GM19397 (cell line): ENCODE measurements around the gene KCNJ2.

Experiments used
- ATAC-seq: cut with Tn5 transposase; IDR thresholded peaks from one replicate; pipeline ENCODE4 v1.9.1; 2021; ENCODE audit warnings: mild to moderate bottlenecking, moderate library complexity; ENCODE audit not compliant: unreplicated experiment

The KCNJ2 gene

DNA sequence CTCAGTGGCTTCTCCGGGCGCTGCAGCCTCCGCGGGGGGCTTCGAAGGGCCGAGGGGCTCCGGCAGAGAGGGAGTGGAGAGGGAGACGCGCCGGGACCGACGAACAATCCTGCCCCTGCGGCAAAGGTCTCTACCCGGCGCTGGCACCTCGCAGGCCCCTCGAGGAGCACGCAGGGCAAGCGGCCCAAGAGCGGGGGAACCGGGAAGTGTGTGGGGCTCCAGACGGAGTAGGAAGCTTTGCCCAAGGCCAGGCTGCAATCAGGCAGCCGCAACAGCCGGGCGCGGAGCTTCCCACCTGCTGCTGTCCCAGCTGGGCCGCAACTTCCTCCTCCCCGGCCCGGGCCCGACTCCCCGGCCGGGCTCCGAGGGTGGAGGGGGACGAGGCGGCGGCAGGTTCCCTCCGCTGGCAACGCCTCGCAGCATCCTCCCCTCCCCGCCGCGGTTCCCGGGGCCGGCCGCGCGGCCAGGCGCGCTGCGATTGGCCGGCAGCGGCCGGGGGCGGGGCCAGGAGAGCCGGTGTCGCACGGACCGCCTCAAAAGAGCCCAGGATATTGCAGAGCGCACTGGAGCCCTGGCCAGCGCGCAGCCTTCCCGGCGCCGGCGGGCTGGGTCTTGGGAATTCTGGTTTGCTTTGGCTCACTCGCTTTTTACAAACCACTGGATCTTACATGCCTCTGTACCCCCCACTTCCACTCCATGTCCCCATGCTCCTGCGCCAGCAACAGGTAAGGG, at the start of gene KCNJ2:
KCNJ2 (plus strand) TSS at position 556 of the 732 bp plus-strand sequence. CDS start 5,508 bp downstream, outside the sequence.
- ATAC-seq: peak; percentile 98

DNA sequence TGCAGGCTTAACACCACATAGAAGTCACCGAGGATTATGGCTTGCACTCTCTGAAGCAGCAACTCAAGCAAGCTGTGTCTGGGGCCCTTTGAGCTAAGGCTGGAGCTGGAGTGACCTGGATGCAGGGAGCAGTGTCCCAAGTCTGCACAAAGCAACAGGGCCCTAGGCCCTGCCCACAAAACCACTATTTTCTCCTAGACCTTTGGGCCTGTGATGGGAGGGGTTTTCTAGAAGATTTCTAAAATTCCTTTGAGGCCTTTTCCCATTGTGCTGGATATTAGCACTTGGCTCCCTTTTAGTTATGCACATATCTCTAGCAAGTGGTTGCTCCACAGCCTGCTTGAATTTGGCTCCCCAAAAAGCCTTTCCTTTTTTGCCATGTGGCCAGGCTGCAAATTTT, 49.8 kb upstream of the KCNJ2 start:
- no peak for ATAC-seq

DNA sequence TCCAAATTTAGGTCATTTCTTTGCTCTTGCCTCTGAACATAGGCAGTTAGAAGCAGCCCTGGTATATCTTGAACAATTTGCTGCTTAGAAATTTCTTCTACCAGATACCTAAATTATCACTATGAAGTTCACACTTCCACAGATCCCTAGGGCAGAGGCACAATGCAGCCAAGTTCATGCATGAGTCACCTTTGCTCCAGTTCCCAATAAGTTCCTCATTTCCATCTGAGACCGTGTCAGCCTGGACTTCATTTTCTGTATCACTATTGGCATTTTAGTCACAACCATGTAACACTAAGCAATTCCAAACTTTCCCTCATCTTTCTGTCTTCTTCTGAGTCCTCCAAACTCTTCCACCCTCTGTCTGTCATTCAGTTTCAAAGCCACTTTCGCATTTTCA, 49.3 kb upstream of the KCNJ2 start:
- no peak for ATAC-seq

DNA sequence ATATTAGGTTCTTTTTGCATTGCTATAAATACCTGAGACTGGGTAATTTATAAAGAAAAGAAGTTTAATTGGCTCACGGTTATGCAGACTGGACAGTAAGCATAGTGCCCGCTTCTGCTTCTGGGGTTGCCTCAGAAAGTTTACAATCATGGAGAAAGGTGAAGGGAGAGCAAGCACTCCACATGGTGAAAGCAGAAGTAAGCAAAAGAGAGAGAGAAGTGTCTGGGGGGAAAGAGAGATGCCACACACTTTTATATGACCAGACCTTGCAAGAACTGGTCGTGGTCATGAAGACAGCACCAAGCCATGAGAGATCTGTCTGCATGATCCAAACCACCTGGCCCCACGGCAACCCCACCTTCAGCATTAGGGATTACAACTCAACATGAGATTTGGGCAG, 48.9 kb upstream of the KCNJ2 start:
- no peak for ATAC-seq

DNA sequence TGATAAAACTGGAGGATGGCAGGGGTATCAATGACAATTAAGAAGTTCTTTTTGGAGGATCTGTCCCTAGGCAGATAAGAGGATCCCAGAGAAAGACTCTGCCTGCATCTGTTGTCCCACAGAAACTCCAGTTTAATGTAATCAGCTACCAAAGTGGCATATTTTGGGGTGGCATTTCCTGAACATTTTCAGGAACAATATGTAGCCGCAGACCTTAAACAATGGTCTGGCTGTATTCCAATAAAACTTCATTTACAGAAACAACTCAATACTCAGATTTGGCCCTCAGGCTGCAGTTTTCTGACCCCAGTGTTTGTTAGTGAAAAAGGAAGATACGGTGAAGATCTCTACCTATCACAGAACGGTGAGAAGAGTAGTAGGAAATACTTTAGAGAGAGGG, 48.2 kb upstream of the KCNJ2 start:
- no peak for ATAC-seq

DNA sequence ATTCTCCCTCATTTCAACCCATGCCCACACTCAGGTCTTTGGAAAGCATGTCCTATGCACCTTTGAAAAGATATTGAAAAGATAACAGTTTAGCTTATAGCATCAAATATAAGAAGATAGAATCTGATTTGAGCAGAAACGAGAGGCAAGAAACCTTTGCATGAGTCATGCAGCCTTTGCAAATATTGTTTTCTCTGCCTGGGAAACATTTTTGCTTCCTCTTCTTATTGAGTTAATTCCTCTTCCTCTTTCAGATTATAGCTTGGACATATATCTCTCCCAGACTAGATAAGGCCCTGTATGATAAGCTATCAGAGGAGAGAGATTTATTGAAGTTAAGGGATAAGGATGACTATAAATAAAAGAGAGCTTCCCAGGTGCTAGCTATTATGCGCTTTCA, 46.1 kb upstream of the KCNJ2 start:
- ATAC-seq: no peak

DNA sequence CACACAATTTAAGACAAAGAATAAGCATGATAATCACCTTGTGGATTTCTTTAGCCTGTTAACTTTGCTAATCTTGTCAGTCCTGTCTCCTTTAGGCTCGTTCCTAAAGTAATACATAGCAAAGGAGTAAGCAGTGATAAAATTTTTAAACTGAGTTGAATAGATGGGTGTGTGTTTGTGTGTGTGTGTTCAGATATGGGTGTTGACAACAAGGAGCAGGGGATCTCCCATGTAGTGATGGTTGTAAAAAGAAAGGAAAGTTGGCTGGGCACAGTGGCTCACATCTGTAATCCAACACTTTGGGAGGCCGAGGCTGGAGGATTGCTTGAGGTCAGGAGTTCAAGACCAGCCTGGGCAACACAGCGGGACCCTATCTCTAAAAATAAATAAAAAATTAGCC, 44.6 kb upstream of the KCNJ2 start:
- ATAC-seq: no peak

DNA sequence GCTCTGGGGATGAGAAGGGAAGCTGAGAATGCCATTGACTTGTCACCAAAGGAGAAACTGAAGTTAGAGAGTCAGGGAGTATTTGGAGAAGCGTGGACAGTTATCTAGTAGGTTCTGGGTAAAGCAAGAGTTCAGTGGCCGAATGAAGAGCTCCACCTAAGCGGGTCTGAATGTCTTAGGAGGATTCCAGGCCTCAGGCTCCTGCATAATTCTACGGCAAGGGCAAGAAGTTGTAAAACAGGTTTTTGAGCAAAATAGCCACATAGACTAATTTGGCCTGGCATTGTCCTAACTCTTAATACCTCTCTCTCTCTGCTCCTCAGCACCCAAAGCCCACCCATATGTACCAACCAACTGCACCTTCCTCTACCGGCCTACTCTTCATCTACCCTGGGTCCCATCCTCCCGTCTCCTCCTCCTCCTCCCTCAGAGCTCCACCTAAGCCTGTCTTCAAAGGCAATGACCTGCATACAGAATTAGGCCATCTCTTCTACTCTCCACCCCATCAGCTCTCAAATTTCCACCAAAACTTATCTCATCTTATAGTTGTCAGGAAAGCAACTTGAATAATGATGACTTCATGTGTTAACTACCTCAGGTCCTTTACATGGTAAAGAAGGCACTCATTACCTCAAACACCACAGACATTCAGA, 42.0 kb upstream of the KCNJ2 start:
- no peak for ATAC-seq

DNA sequence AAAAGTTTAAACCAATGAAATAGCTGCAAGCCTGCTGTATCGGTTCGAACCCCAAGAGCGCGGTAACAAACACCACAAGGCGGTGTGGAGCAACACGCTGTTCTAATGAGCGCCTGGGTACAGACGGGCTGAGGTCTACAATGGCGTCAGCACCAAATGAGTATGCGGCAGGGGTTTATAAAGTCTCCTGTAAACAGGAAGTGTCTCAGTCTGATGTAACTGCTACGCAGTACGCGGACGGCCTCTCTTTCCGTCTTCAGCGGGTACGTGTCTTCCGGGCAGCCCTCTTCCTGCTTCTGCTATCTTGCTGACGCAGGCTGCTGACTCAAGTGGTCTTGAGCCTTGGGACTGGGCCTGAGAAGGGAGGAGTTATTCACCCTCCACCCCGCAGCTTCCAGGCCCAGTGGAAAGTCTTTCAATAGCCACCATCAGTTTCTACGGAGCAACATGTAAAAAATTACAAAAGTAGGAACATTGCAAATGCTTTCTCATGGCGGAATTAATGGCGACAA, 40.5 kb upstream of the KCNJ2 start:
- no peak for ATAC-seq

DNA sequence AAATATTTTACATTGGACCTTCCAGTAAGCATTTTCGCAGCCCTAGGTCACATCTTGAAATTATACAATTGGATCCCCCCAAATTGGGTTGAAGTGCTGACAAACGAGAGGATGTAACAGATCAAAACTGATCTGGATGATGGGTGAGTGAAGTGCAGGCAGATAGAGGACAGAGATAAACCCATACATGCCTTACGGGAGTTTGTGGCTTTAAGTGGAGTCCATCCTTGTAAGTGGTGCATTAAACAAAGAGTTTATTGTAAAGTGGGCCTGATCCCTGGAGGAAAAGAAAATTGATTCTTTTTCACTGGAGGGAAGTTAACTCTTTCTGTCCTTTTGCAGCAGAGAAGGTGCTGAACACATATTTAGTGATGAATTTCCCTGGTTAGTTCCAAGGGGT, 39.0 kb upstream of the KCNJ2 start:
- no peak for ATAC-seq

DNA sequence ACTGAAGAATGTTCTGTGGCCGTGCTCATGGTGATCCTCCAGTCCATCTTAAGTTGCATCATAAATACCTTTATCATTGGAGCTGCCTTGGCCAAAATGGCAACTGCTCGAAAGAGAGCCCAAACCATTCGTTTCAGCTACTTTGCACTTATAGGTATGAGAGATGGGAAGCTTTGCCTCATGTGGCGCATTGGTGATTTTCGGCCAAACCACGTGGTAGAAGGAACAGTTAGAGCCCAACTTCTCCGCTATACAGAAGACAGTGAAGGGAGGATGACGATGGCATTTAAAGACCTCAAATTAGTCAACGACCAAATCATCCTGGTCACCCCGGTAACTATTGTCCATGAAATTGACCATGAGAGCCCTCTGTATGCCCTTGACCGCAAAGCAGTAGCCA, 36.8 kb upstream of the KCNJ2 start:
- ATAC-seq: no peak

DNA sequence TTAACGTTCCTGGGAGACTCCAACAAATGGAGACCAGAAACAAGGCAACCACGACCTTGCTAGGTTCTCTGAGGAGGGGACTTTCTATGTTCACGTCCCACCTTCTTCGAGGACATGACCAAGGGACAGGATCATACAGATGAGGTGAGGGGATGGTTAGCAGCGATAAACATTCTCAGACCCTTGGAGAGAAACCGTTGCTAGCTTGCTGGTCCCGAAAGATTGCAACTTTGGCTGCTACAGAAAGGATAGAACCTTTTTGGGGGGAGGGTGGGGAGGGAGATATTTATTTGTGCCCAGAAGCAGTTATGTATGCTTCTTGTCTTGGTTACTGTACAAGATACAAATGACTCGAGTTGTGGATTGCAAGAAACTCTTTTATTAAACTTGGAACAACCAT, 35.3 kb upstream of the KCNJ2 start:
- no peak for ATAC-seq

DNA sequence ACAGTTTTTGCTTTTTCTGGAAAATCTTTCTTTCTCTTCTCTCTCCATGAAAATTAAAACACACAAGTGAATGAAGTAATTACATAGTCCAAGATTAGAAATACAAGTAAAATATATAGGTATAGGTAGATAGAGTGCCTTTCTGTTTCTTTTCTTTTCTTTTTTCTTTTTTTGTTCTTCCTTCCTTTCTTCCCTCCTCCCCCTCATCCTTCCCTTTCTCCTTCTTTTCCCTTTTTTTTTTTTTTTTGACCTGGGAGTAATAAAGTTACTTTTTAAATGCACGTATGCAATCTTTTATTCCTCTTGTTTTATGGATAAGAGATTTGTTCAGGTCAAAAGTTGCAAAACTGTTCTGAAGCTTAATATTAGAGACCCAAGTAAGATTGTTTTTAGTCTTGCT, 34.6 kb upstream of the KCNJ2 start:
- ATAC-seq: no peak

DNA sequence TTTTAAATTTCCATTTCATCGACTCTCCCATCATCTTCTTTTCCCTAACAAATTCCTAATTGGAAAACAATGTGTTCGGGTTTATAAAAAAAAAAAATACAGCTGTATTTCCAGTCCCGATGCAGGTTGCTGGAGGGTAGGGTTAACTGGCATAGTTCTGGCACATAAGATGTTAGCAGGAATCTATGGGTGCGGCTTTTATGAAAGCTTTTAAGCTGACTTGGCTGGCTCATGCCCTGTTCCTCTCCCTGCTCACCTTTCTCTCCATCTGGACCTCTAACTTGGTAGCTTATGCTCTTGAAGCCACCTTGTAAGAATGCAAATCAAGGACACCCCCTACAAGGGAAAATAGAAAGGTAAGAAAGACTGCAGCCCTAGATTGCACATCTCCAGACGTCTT, 33.2 kb upstream of the KCNJ2 start:
- ATAC-seq: no peak

DNA sequence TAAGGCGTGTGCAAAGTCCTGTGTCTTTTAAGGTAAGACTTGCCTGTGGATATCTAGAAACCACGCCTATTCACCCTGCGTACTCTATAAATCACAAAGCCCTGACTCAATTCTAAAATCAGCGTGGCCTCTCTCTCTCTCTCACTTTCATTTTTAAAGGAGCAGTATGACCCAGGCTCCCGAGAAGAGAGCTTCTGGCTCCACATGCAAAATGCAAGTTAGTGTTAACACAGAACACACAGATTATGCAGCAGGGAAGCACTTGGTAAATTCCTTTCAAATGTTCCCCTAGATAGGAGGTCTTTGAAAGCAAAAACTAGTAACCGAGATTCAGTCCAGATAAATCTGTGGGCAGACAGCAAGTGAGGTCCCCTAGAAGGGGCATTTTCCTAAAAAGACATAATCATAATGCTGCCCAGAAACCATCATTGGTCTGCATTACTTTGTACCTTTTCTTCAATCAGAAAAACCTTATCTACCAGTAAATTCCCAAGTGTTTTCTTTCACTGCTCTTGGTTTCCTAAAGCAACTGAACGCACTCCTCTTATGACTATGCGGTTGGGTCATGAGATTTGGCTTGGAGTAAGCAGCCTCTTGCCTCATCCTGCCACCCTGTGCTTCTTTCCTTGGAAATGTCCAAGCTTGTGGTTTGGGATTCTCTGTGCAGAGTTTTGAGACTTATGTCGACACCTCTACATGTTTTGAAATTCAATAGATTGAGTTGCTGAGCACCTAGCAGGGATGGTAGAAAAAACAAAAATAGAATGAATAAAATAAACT, 31.7 kb upstream of the KCNJ2 start:
- ATAC-seq: peak; percentile 99

DNA sequence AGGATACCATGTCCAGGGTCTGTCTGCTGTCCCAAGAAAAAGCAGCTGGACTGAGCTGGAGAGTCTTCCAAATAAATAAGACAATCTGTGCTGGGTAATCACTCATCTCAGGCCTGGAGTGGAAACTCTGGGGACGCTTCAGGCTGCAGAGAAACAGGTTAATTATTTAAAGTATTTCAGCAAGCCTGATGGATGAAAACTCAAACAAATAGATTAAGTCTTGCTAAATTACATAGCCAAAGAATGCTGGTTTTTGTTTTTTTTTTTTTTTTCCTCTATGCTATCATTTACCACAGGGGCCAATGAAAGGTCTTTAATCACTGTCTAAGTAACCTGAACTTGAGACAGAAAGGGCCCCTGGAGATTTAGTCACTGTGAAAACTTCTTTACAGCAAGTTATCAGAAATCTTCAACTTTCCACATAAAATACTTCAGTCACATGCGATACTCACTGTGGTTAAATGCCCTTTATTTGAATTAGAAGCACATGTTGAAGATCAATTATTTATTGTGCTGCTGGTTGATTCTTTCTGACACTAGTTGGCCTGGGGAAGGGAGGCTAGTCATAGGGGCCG, 31.0 kb upstream of the KCNJ2 start:
- ATAC-seq: no peak

DNA sequence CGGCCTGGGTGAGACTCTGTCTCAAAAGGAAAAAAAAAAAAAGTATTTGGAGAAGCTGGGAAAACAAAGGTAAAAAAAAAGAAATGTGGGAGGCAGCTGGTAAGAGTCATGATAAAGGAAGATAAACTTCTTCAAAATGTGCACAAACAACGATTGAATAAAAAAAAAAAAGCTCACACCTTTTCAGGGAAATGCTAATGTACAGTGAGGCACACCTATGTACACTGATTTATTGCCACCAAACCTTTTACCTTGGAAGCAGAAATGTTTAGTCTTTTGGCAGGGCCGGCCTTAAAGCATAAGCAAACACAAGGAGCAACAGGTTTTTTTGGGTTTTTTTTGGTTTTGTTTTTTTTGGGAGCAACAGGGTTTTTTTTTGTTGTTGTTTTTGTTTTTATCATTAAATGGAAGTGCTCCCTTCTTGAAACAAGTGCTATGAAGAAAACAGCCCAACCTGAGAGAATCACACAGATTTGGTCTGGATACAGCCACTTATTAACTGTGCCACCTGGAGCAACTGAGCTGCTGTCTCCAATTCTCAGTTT, 29.8 kb upstream of the KCNJ2 start:
- no peak for ATAC-seq

DNA sequence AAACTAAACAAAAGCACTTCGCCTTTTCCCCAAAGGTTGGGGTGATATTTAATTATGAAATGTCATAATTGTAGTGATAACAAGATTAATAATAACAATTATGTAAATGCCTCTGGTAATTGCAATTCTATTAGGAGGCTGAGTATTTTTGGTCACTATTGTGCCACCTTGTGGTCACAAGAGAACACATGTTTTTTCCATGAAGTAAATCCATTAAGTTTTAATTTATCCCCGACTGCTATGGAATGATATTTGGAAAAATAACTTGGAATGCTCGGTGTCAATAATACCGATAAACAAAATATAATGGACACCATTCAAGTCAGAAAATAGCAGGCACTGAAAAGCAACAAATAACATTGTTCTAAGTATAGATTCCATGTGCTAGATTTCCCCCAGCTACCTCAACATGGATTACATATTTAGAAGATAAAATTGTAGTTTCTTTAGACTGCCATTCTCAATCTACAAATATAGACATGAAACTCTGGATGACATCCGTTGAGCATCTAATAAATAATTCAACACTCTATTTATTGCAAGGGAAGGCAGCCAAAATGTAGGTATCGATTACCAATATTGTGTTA, 25.0 kb upstream of the KCNJ2 start:
- ATAC-seq: no peak

DNA sequence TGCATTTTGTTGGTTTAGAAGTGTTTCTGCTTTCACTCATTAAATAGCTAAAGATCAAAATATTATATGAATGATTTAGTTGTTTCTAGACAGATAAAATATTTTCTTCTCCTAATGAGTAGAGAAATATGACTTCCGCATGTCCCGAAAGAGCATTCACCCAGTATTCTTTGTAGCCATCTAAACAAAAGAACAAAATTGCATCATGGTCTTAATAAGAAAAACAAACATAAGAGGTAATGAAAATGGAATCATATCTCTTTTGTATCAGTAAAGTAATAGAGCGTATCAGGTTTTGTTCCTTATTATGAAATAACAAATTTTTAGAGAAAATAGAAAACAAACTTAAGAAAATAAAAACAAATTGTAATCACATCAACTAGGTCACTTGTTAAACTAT, 16.1 kb upstream of the KCNJ2 start:
- no peak for ATAC-seq

DNA sequence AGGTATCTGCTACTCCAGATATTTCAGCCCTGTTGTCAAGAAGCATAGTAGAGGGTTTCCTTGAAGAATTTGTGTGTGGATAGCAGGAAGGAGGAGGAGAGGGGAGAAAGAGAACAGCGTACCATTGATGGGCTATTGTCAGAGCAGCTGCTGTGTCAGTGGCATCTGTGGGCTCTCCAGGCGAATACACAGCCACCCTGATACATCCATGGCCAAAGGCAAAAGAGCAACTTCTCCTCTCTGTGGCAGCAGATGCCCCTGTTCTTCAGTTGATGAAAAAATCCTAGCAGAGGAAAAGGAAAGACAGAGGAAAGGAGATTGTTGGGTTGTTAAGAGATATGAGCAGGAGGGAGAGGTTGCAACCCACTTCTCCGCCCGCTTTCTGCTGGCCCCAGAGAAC, 12.2 kb upstream of the KCNJ2 start:
- no peak for ATAC-seq

DNA sequence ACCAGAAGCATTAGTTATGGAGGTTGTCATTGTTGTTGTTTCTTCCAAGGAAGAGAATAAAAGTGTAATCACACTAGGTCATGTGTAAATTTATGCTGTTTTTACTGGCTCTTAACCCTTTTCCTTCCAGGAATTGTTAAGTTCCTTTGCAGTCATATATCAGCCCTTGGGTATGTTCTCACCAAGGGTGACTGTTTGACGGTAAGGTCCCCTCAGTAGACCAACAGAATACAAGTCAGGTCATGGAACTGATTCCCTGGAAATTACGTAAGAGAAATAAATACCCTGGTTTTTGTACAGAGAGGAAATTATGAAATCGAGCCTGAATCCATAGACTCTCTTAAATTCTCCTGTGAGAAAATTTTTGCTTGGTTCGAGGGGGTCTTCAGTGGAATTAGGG, 11.2 kb upstream of the KCNJ2 start:
- no peak for ATAC-seq
